HepG2 (cell line): Measurements from ENCODE around the gene MARCHF9. TPM values are rescaled to one million over a fixed set of nuclear protein-coding genes. Genes with fewer than 3 reads are reported as not detected.

ENCODE experiments used
- ATAC-seq: fragments of 200-7000 bp; cut with Tn5 transposase; 3 replicates; pipeline ENCODE4 v1.9.1; 2020; ENCODE audit warnings: mild to moderate bottlenecking, moderate library complexity
- BruUV-seq: library from RNA; stranded (reverse); fragments of 400-500 nt; replicated peaks from 2 replicates; lab custom pipeline; 2021; lab: Mats Ljungman, UMichigan
- CTCF ChIA-PET: fragments of 300-600 bp; formaldehyde crosslinking; extraction: SDS; loops from one replicate; lab custom pipeline; 2021; ENCODE audit warnings: low total read pairs, inconsistent platforms, low intra/inter-chr PET ratio; lab: Yijun Ruan, JAX
- POLR2A ChIA-PET: fragments of 350-600 bp; sonication (Branson Sonifier 250); formaldehyde crosslinking; loops from one replicate; lab custom pipeline; 2020; ENCODE audit warnings: antibody characterized with exemption, inconsistent platforms; lab: Yijun Ruan, JAX
- DNase-seq: peaks from one replicate; pipeline ENCODE4 v3.0.0-alpha.2; 2015; ENCODE audit warnings: low spot score
- FAIRE-seq: peaks from 3 replicates; lab custom pipeline; 2011; peaks lifted over from hg19 to GRCh38; lab: Jason Lieb, UNC
- H2AFZ ChIP-seq: one replicate; pipeline ENCODE4 v1.6.1; 2011; ENCODE audit warnings: low read length, inconsistent platforms
- H3K27ac ChIP-seq: fragments of 300-600 bp; 3 replicates; pipeline ENCODE4 v1.8.0; 2011; ENCODE audit warnings: mixed run types, mild to moderate bottlenecking, mixed read lengths, low read length, inconsistent platforms; ENCODE audit not compliant: insufficient read depth; ENCODE audit errors: extremely low read length
- H3K27me3 ChIP-seq, 2 experiments: fragments of 200-600 bp in 1 of 2; 2 replicates in 1 of 2; 3 replicates in 1 of 2; pipeline versions ENCODE4 v1.6.0 to v1.8.0; 2011; ENCODE audit warnings: low read length in 2 of 2, mild to moderate bottlenecking in 2 of 2, moderate library complexity in 2 of 2, inconsistent platforms in 1 of 2; ENCODE audit not compliant: insufficient read depth in 2 of 2, control insufficient read depth in 1 of 2
- H3K36me3 ChIP-seq, 2 experiments: fragments of 200-600 bp in 1 of 2; replicated peaks in 1 of 2; 2 replicates in 1 of 2; 3 replicates in 1 of 2; pipeline versions ENCODE4 v1.5.1 to v1.8.0; 2011; ENCODE audit warnings: low read length in 2 of 2, inconsistent platforms in 1 of 2; ENCODE audit not compliant: insufficient read depth in 2 of 2, control insufficient read depth in 1 of 2
- H3K4me1 ChIP-seq: 2 replicates; pipeline ENCODE4 v1.5.1; 2012; ENCODE audit warnings: low read length, inconsistent platforms; ENCODE audit not compliant: insufficient read depth
- H3K4me2 ChIP-seq: 2 replicates; pipeline ENCODE4 v1.6.0; 2011; ENCODE audit warnings: low read depth, low read length, inconsistent platforms
- H3K4me3 ChIP-seq, 3 experiments: fragments of 200-600 bp in 1 of 3; sonication (generic), shearing (Covaris generic) in 1 of 3; replicated peaks in 1 of 3; 2 replicates each; pipeline ENCODE4 v1.5.1; 2011 to 2016; ENCODE audit warnings: low read length in 3 of 3, inconsistent platforms in 2 of 3, low read depth in 2 of 3, mild to moderate bottlenecking in 2 of 3, control low read depth in 1 of 3, mixed read lengths in 1 of 3; ENCODE audit not compliant: insufficient read depth in 1 of 3
- H3K79me2 ChIP-seq: one replicate; pipeline ENCODE4 v1.6.1; 2011; ENCODE audit warnings: low read length, inconsistent platforms; ENCODE audit not compliant: insufficient read depth
- H3K9ac ChIP-seq: 2 replicates; pipeline ENCODE4 v1.6.0; 2011; ENCODE audit warnings: mild to moderate bottlenecking, low read depth, low read length, inconsistent platforms; ENCODE audit not compliant: insufficient read depth
- H3K9me3 ChIP-seq: 2 replicates; pipeline ENCODE4 v1.5.1; 2012; ENCODE audit warnings: mild to moderate bottlenecking, low read length
- H4K20me1 ChIP-seq: 2 replicates; pipeline ENCODE4 v1.6.0; 2011; ENCODE audit warnings: inconsistent platforms, mild to moderate bottlenecking, low read length, moderate library complexity; ENCODE audit not compliant: insufficient read depth
- CTCF ChIP-seq: sonication (generic); formaldehyde crosslinking; IDR thresholded peaks from 2 replicates; pipeline ENCODE4 v1.5.0; 2020; ENCODE audit warnings: mild to moderate bottlenecking, missing genetic modification reagents, moderate library complexity
- DR1 ChIP-seq: sonication (generic); formaldehyde crosslinking; IDR thresholded peaks from 2 replicates; pipeline ENCODE4 v1.8.0; 2021; ENCODE audit warnings: mild to moderate bottlenecking, missing genetic modification reagents, inconsistent platforms
- ELF3 ChIP-seq: IDR thresholded peaks from 2 replicates; pipeline ENCODE4 v1.6.1; 2016; ENCODE audit warnings: missing genetic modification reagents, missing compliant biosample characterization
- GFI1 ChIP-seq: sonication (generic); formaldehyde crosslinking; IDR thresholded peaks from 2 replicates; pipeline ENCODE4 v1.5.0; 2020; ENCODE audit warnings: missing genetic modification reagents, mild to moderate bottlenecking, borderline replicate concordance
- MYPOP ChIP-seq: sonication (generic); formaldehyde crosslinking; IDR thresholded peaks from 2 replicates; pipeline ENCODE4 v1.8.1; 2023; ENCODE audit warnings: mild to moderate bottlenecking, moderate library complexity, missing genetic modification reagents
- POGZ ChIP-seq: sonication (generic); formaldehyde crosslinking; IDR thresholded peaks from 2 replicates; pipeline ENCODE4 v1.4.0; 2020; ENCODE audit warnings: mild to moderate bottlenecking, missing genetic modification reagents
- RAD21 ChIP-seq: fragments of 450-650 bp; formaldehyde crosslinking; IDR thresholded peaks from 2 replicates; pipeline ENCODE4 v1.5.0; 2020; ENCODE audit warnings: mild to moderate bottlenecking
- SMARCC2 ChIP-seq: fragments of 450-650 bp; IDR thresholded peaks from 2 replicates; pipeline ENCODE4 v1.6.1; 2017; ENCODE audit warnings: antibody characterized with exemption, mild to moderate bottlenecking
- SMC3 ChIP-seq: IDR thresholded peaks from 2 replicates; pipeline ENCODE4 v1.6.1; 2011; ENCODE audit warnings: low read length, improper control_type of control experiment
- SRF ChIP-seq: IDR thresholded peaks from 2 replicates; pipeline ENCODE4 v1.6.1; 2011; ENCODE audit warnings: mild to moderate bottlenecking, low read depth, low read length, moderate library complexity
- STAG1 ChIP-seq: sonication (generic); formaldehyde crosslinking; IDR thresholded peaks from 2 replicates; pipeline ENCODE4 v1.4.0; 2020; ENCODE audit warnings: missing genetic modification reagents
- XRCC5 ChIP-seq: fragments of 200-400 bp; formaldehyde crosslinking; optimal IDR thresholded peaks from 2 replicates; pipeline ENCODE3; 2017; ENCODE audit warnings: mild to moderate bottlenecking, low read length
- ZNF501 ChIP-seq: sonication (generic); formaldehyde crosslinking; IDR thresholded peaks from 2 replicates; pipeline ENCODE4 v1.5.1; 2020; ENCODE audit warnings: mild to moderate bottlenecking, moderate library complexity, missing genetic modification reagents
- ZNF687 ChIP-seq: sonication (generic); formaldehyde crosslinking; IDR thresholded peaks from 2 replicates; pipeline ENCODE4 v1.5.1; 2020; ENCODE audit warnings: mild to moderate bottlenecking, missing genetic modification reagents, moderate library complexity
- ZNF740 ChIP-seq: sonication (generic); formaldehyde crosslinking; IDR thresholded peaks from 2 replicates; pipeline ENCODE4 v1.4.0; 2020; ENCODE audit warnings: missing genetic modification reagents
- ZNF792 ChIP-seq: IDR thresholded peaks from 2 replicates; pipeline ENCODE4 v1.6.1; 2016
- WGBS: methylation state at CpG from one replicate; pipeline ENCODE4 v1.1.6; 2017; ENCODE audit warnings: low lambda C conversion rate; 5-methylcytosine and 5-hydroxymethylcytosine counted together
- in situ Hi-C: cut with HindIII; loops from 2 replicates; pipeline ENCODE4 v1.10.0; 2017; ENCODE audit warnings: low pct_unique_long_range_greater_than_20kb; ENCODE audit not compliant: extremely low pct_ligation_motif_present
- intact Hi-C: fragments of 100-400 bp; cut with micrococcal nuclease; formaldehyde crosslinking; loops from one replicate; pipeline ENCODE4 v1.10.0; 2022; ENCODE audit not compliant: unreplicated experiment
- polyA plus RNA-seq, 8 experiments: library from polyadenylated mRNA; depleted of rRNA in 3 of 8; stranded (reverse) in 7 of 8; unstranded in 1 of 8; fragments of >200 nt; fragmentation: Illumina TruSeq in 4 of 8; extraction: Trizol in 4 of 8; gene quantifications; 2 replicates each; pipeline versions ENCODE4 v1.2.1 to v1.2.3, GENCODE V29; 2011 to 2016; ENCODE audit warnings: low read depth in 4 of 8, missing spikeins in 1 of 8, mixed read lengths in 1 of 8; ENCODE audit not compliant: insufficient read depth in 1 of 8
- total RNA-seq, 5 experiments: library from RNA; depleted of rRNA; stranded (reverse); fragments of >200 nt; fragmentation: Illumina TruSeq; extraction: Trizol; gene quantifications; 2 replicates each; pipeline ENCODE4 v1.2.3, GENCODE V29; 2016; ENCODE audit warnings: low read depth in 1 of 5

MARCHF9 gene
- total and polyA plus RNA-seq, 2 of the 13 experiments (the other 11 are each of a cell fraction or from before 2014, with no cell fraction given), result 5.7 to 9.6 TPM

- Histone ChIP-seq H3K79me2 (no peaks in the 10 kb centered on the region), H3K27ac (no peak overlapping the region), H3K36me3 (peaks cover 6 to 16% of the 10 kb centered on the region in 2 experiments; a peak in 4 of 5 replicates), H3K9me3 (no peaks in the 10 kb centered on the region), H2AFZ (no peak overlapping the region), H3K27me3 (no peaks in the 10 kb centered on the region), H3K4me1 (no peaks in the 10 kb centered on the region), H3K4me3 (no peak overlapping the region), H3K4me2 (no peak overlapping the region), H4K20me1 (0 out of 2 replicates have a peak, but pooled peaks cover 3% of the 10 kb centered on the region), H3K9ac (no peak overlapping the region)
- DNase-seq, result peak; percentile 23
- no TSS peak for BruUV-seq
- FAIRE-seq, result peak; percentile 54
- peak; percentile 89 for ATAC-seq
- 79% methylated on average over 8 of the region's 9 CpGs for WGBS
- POLR2A ChIA-PET, result no interaction called here
- intact Hi-C loops, result loop anchor here (1.0 kb wide), 2 partner anchors 28 to 102 kb away; no protein-coding TSS in a partner anchor
- CTCF ChIA-PET, result interaction anchor here (1.2 to 3.2 kb wide), 2 partner anchors 12 to 102 kb away, joined by 4 to 54 read pairs; no protein-coding TSS in a partner anchor
- in situ Hi-C loops, result no loop called here
- TF ChIP-seq STAG1 (peak; percentile 73), DR1 (CRISPR knock-in tag) (no peak), SMARCC2 (no peak), CTCF (peak; percentile 80), SMC3 (peak; percentile 85), GFI1 (0 out of 2 replicates have a peak, but pooled peaks have one; percentile 31), ELF3 (CRISPR knock-in tag) (no peak), POGZ (CRISPR knock-in tag) (no peak), ZNF792 (CRISPR knock-in tag) (no peak), ZNF501 (0 out of 2 replicates have a peak, but pooled peaks have one; percentile 27), XRCC5 (peak; percentile 34), MYPOP (no peak), ZNF687 (peak; percentile 34; the same call in 1 of the 2 replicates), RAD21 (CRISPR knock-in tag) (peak; percentile 54), SRF (0 out of 2 replicates have a peak, but pooled peaks have one; percentile 17), ZNF740 (peak; percentile 76; the same call in 1 of the 2 replicates)
These were observed 48.5 kb downstream of the MARCHF9 start for GRCh38 chr12:57803319-57803893.
